ENCODE data around the gene HERPUD1.
"Not testable (repeated sequence)": the region's sequence is repeated elsewhere in the genome, so short reads cannot be mapped to it uniquely, and the experiment has no call there.

HERPUD1 gene

GRCh38 chr16:56960681-56961281 is 28.8 kb downstream of the HERPUD1 start:
- H3K4me3 Mint-ChIP-seq, result no peak overlapping the region
- H3K27me3 Mint-ChIP-seq, result no peaks in the 10 kb centered on the region
- H3K27ac Mint-ChIP-seq, result peak overlapping the region in 1 of 2 donors; percentile 12

GRCh38 chr16:56961386-56961785 is 29.4 kb downstream of the HERPUD1 start:
- no peaks in the 10 kb centered on the region for H3K9me3 Mint-ChIP-seq
- no peaks in the 10 kb centered on the region for H3K27me3 Mint-ChIP-seq
- DNase-seq (no peak), ATAC-seq (no peak)
- H3K4me1 Mint-ChIP-seq, result peaks cover 23% of the 10 kb centered on the region
- H3K27ac Mint-ChIP-seq, result no peak overlapping the region
- H3K4me3 Mint-ChIP-seq, result no peak overlapping the region

More at GRCh38 chr16:56960681-56961281, 28.8 kb downstream of the HERPUD1 start:
- peaks cover 17% of the 10 kb centered on the region for H3K4me1 Mint-ChIP-seq
- DNase-seq (no peak), ATAC-seq (no peak)
- H3K9me3 Mint-ChIP-seq, result no peaks in the 10 kb centered on the region

GRCh38 chr16:56961851-56962281 is 29.9 kb downstream of the HERPUD1 start, which contains the start of gene CETP:
TSS of gene CETP (plus strand) at chr16:56961950. CDS start at chr16:56961980, 30 bp downstream.
- H3K27me3 Mint-ChIP-seq, result no peaks in the 10 kb centered on the region
- H3K27ac Mint-ChIP-seq, result no peak within 1 kb of the TSS
- H3K4me3 Mint-ChIP-seq, result no peak within 1 kb of the TSS

GRCh38 chr16:56964243-56965148 is 32.6 kb downstream of the HERPUD1 start:
- Mint-ChIP-seq H3K4me1 (peaks cover 29% of the 10 kb centered on the region), H3K27ac (peak overlapping the region; percentile 90 to 93), H3K27me3 (no peaks in the 10 kb centered on the region), H3K4me3 (peak overlapping the region in 1 of 2 donors; percentile 12), H3K9me3 (no peaks in the 10 kb centered on the region)
- ATAC-seq (peak; percentile 88), DNase-seq (peak; percentile 92 to 94)

More at GRCh38 chr16:56961851-56962281, 29.9 kb downstream of the HERPUD1 start, which contains the start of gene CETP:
- ATAC-seq (no peak), DNase-seq (no peak)
- no peaks in the 10 kb centered on the region for H3K9me3 Mint-ChIP-seq
- H3K4me1 Mint-ChIP-seq, result peaks cover 27% of the 10 kb centered on the region

- H3K9me3 Mint-ChIP-seq, result no peaks in the 10 kb centered on the region
- peaks cover 29% of the 10 kb centered on the region for H3K4me1 Mint-ChIP-seq
- H3K27ac Mint-ChIP-seq, result peak overlapping the region; percentile 94
- no peaks in the 10 kb centered on the region for H3K27me3 Mint-ChIP-seq
- DNase-seq (peak in 1 of 2 donors; percentile 28), ATAC-seq (no peak)
- peak overlapping the region; percentile 30 to 54 for H3K4me3 Mint-ChIP-seq
These were observed 33.5 kb downstream of the HERPUD1 start for GRCh38 chr16:56965149-56966092.

GRCh38 chr16:56966093-56966475 is 34.1 kb downstream of the HERPUD1 start:
- Mint-ChIP-seq H3K4me1 (peaks cover 35% of the 10 kb centered on the region), H3K9me3 (no peaks in the 10 kb centered on the region), H3K4me3 (peak overlapping the region; percentile 30 to 54), H3K27ac (peak overlapping the region; percentile 94), H3K27me3 (no peaks in the 10 kb centered on the region)
- ATAC-seq (no peak), DNase-seq (no peak)

GRCh38 chr16:56967733-56968132 is 35.8 kb downstream of the HERPUD1 start:
- Mint-ChIP-seq H3K4me1 (peaks cover 45% of the 10 kb centered on the region), H3K27me3 (no peaks in the 10 kb centered on the region), H3K9me3 (no peaks in the 10 kb centered on the region), H3K27ac (no peak overlapping the region), H3K4me3 (no peak overlapping the region)
- no peak for ATAC-seq
- no peak for DNase-seq

- no peak for DNase-seq
- no peaks in the 10 kb centered on the region for H3K27me3 Mint-ChIP-seq
- ATAC-seq, result no peak
- no peaks in the 10 kb centered on the region for H3K9me3 Mint-ChIP-seq
- H3K27ac Mint-ChIP-seq, result no peak overlapping the region
- no peak overlapping the region for H3K4me3 Mint-ChIP-seq
- peaks cover 59% of the 10 kb centered on the region for H3K4me1 Mint-ChIP-seq
These were observed 37.8 kb downstream of the HERPUD1 start for GRCh38 chr16:56969769-56970168.

GRCh38 chr16:56970934-56971767 is 39.2 kb downstream of the HERPUD1 start:
- peaks cover 59% of the 10 kb centered on the region for H3K4me1 Mint-ChIP-seq
- no peaks in the 10 kb centered on the region for H3K9me3 Mint-ChIP-seq
- no peaks in the 10 kb centered on the region for H3K27me3 Mint-ChIP-seq
- no peak overlapping the region for H3K27ac Mint-ChIP-seq
- no peak for DNase-seq
- peak; percentile 19 for ATAC-seq
- H3K4me3 Mint-ChIP-seq, result no peak overlapping the region

GRCh38 chr16:56971768-56972043 is 39.8 kb downstream of the HERPUD1 start:
- DNase-seq (no peak), ATAC-seq (no peak)
- no peaks in the 10 kb centered on the region for H3K27me3 Mint-ChIP-seq
- no peaks in the 10 kb centered on the region for H3K9me3 Mint-ChIP-seq
- H3K4me1 Mint-ChIP-seq, result peaks cover 59% of the 10 kb centered on the region
- no peak overlapping the region for H3K27ac Mint-ChIP-seq
- H3K4me3 Mint-ChIP-seq, result no peak overlapping the region

- H3K9me3 Mint-ChIP-seq, result no peaks in the 10 kb centered on the region
- DNase-seq (no peak), ATAC-seq (no peak)
- H3K27me3 Mint-ChIP-seq, result no peaks in the 10 kb centered on the region
- peaks cover 63% of the 10 kb centered on the region for H3K4me1 Mint-ChIP-seq
- H3K4me3 Mint-ChIP-seq, result no peak overlapping the region
- H3K27ac Mint-ChIP-seq, result peak overlapping the region in 1 of 2 donors; percentile 42
These were observed 40.7 kb downstream of the HERPUD1 start for GRCh38 chr16:56972403-56973293.

- ATAC-seq (no peak), DNase-seq (no peak)
- Mint-ChIP-seq H3K27me3 (no peaks in the 10 kb centered on the region), H3K27ac (no peak overlapping the region), H3K4me3 (no peak overlapping the region), H3K4me1 (peaks cover 69% of the 10 kb centered on the region), H3K9me3 (no peaks in the 10 kb centered on the region)
These were observed 41.4 kb downstream of the HERPUD1 start for GRCh38 chr16:56973294-56973689.

- H3K27ac Mint-ChIP-seq, result peak overlapping the region in 1 of 2 donors; percentile 34
- not testable (repeated sequence) for DNase-seq, H3K27me3 Mint-ChIP-seq, H3K4me3 Mint-ChIP-seq, ATAC-seq, H3K9me3 Mint-ChIP-seq
- H3K4me1 Mint-ChIP-seq, result peaks cover 71% of the 10 kb centered on the region
These were observed 42.0 kb downstream of the HERPUD1 start for GRCh38 chr16:56973899-56974298.
